ENCODE results near the gene MAIP1.

MAIP1 gene

DNA sequence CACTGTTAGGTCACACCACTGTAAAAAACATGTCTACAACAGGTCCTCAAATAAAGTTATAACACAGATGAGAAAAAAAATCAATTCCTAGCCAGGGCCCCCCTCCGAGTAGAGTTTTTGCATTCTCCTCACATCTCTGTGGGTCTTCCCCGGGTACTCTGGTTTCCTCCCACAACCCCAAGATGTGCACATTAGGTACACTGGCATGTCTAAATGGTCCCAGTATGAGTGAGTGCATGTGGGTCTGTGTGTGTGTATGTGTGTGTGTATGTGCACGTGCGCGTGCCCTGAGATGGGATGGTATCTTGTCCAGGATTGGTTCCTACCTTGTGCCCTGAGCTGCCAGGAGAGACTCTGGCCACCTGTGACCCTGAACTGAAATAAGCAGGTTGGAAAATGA, 5.0 kb upstream of the MAIP1 start:
- no peak for DNase-seq

GRCh38 chr2:199951023-199951422, 4.4 kb upstream of the MAIP1 start:
- no peak for DNase-seq

GRCh38 chr2:199955007-199955338, 409 bp upstream of the MAIP1 start:
- DNase-seq: no peak

GRCh38 chr2:199956062-199956380, 639 bp downstream of the MAIP1 start:
- no peak for DNase-seq

DNA sequence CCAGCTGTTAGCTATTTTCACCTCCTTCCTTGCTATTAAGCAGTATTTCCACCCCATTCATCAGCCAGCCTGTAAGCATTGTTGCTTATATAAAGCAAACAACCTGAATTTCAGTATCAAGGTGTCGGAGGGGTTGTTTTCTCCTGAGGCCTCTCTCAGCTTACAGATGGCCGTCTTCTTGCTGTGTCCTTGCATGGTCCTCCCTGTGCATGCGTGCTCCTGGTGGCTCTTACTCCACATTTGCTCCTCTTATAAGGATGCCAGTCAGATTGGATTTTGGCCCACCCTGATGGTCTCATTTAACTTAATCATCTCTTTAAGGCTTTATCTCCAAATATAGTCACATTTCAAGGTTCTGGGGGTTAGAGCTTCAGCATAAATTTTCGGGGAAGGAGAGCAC, 2.6 kb downstream of the MAIP1 start:
- no peak for DNase-seq

- no peak for DNase-seq
These were observed 6.8 kb downstream of the MAIP1 start for GRCh38 chr2:199962203-199962602.

DNA sequence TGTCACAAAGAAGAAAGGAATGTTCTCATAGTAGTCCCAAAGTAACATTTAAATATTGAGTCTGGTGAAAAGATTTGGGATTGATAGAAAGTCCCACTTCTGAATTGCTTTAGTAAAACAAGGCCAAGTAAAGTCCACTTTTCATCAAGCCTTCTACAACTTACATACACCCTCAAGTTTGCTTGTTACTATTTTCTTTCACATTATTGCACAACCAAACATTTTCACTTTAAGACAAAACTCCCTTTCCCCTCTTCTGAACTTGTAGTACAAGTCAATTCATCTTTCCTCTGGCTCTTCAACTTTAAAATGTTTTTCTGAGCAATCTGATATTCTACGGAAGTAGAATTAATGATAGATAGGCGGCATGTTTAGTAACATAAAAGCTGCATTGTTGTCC, 11.0 kb downstream of the MAIP1 start:
- no peak for DNase-seq

DNA sequence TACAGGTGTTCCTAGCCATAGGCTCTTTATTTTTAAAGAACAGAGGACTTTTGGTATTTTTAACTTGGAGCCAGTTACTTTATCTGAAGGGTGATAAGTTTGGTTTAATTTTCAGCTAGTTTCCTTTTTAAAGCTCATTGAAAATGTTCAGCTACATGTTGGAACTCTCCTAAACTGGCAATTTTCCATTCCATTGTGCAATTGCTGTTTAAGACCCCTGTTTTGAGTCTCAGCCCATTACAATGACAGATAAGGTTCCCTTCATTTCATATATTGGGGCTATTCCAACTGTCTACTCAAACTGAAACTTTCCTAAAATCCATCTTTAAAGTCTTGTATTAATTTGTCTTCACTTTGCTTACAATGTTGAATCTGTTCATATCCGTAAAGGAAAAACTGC, 11.6 kb downstream of the MAIP1 start:
- no peak for DNase-seq

GRCh38 chr2:199968126-199968525, 12.7 kb downstream of the MAIP1 start:
- DNase-seq: no peak

DNA sequence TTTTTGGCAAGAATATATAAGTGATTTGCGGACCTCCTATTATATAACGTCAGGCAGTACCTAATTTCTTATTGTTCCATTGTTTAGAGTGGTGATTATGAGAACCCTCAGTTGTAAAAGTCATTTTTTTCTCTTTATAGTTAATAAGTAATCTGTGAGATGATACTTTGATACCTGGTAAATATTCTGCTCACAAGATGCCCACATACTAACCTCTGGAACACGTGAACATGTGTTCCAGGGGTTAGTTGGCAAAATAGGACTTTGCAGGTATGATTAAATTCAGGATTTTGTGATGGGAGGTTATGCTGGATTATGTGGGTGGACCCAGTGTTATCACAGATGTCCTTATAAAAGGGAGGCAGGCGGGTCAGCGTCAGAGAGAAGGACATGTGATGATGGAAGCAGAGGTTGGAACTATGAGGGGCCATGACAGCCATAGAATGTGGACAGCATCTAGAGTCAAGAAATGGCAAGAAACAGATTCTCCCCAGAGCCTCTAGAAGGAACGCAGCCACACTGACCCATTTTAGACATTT, 16.8 kb downstream of the MAIP1 start:
- no peak for DNase-seq

GRCh38 chr2:199973703-199974102, 18.3 kb downstream of the MAIP1 start:
- DNase-seq: no peak

DNA sequence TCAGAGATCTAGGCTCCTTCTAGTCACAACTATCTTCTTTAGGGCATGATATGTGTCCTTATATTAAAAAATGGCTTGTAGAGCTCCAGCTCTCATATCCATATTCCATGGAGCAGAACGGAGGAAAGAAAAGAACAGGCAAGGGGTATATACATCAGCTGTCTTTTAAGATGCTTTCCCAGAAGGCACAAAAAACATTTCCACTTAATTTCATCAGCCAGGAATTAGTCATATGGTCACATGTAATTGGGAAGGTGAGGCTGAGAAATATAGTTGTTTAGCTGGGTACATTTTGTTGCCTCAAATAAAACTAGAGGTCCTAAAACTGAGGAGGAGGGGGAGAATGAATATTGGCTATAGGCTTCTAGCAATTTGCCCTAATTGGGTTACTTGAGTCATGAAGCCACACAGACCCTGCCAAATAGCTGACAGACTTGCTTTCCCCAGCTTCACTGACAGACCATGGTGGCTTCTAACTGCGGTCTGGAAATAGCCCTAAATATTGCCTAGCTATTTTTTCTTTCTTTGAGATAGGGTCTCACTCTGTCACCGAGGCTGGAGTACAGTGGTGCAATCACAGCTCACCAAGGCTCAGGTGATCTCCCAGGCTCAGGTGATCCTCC, 20.0 kb downstream of the MAIP1 start:
- no peak for DNase-seq

DNA sequence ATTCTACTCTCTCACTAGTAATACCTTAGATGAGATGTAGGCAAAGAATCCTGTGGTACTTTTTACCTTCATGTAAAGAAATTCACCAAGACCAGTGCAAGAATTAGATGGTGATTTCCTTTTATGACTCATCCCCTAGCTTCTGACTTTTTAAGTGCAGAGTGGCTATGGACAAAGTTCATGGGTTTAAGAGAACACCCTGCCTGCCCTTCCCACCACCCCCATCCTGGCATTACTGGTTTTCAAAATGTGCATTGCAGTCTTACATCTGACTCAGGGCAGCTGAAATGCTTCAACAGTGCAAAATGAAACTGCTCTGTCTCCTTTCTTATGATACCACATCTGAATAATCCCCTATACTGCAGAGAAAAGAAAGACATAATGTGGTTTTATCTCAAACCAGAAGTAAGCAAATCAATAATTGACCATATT, 22.6 kb downstream of the MAIP1 start:
- DNase-seq: no peak

DNA sequence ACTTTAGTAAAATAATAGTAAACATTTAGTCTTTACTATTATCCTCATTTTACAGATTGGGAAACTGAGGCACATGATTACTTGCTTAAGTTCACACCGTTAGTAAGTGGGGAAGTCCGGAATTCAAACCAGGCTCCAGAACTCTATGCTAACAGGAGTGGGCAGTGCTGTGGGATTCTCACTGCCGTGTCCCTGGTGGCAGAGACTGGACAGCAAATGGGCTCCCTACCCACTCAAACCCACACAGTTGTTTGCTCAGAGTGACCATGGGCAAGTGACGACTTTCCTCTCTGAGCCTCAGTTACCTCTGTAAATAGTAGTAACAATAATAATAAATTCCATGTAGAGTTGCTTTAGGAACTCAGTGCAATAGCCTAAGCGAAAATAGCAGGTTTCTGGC, 24.0 kb downstream of the MAIP1 start:
- no peak for DNase-seq

GRCh38 chr2:199979832-199980628, 24.6 kb downstream of the MAIP1 start:
- peak; percentile 82 for DNase-seq

DNA sequence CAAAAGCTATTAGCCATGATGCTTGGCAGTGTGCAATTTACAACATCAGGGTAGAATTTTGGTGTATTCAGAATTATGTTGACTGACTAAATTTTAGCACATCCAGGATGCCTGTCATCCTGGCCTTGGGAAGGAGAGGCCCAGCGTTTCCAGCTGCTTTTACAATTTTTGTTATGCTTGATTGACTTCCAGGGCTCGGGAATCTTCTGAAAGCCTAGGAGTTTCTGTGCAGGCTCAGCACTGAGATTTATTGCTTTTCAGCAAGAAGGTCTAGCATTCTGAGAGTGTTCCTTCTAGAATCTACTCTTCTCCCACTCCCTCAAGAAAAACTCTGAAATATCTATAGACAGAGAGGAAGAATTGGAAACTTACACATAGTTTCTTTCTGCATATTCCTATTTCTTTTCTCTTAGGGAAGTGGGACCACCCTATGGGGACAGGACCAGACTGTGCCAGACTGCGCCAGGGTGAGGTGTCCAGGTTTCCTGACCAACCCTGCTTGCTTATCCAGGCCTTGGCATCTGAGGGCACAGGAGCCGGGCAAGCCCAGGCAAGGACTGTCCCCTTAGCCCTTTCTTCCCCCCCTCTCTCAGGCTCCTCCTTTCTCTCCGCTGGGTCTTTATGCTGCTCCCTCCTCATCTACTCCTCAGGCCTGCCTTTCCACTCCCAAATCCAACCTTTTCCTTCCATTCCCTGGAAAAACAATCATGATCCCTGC, 26.9 kb downstream of the MAIP1 start:
- DNase-seq: no peak

DNA sequence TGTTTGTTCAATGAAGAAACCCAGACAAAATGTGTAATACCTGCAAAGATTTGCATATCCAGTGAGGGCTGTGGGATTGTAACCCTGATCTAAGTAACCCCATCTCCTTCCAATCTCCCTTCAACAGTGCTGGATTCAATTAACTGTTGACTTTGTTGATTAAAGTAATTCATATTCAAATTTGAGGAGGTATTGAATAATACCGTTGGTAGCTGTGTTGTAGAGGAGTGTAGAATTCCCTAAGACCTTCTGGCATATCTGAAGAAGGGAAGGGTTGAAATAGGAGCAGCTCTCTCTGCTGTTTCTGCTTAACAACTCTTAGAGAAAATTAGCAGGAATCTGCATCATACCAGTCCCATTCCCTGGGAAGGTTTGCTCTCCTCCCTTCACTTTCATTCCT, 28.2 kb downstream of the MAIP1 start:
- DNase-seq: no peak

DNA sequence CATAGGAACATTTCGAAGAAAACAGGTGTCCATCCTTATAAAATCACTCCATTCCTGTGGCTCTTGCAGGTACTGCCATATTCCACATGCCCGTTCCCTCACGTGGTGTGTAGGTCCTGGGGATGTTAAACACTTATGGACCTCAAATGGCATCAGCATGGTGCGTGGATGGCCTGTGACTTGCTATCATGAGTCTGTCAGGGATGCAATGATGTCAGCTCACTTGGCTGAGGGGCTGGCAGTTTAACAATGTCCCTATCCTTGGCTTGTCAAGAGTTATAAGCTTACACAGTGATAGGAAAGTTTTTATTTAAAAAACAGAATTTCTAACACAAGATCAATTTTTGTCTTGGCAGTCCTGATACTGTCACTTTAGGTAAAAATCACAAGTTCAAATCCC, 28.8 kb downstream of the MAIP1 start:
- DNase-seq: no peak

DNA sequence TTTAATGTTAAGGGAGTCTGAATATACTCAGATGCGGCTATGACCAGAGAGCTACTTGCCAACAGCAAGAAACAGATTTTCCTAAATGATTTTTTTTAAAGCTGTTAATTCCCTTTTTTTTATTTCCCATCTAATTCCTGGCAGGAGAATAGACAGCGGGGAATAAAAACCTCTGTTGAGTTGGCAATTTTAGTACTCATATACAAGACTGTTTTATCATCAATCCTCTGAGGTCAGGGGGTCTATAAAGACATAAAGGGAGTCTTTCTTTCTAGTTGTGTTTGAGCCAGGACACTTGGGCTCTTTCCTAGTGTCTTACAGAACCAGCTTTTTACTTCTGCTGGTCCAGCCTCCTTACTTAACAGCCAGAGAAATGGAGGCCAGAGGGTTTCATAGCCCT, 29.4 kb downstream of the MAIP1 start:
- DNase-seq: no peak

- DNase-seq: peak; percentile 29
These were observed 30.3 kb downstream of the MAIP1 start for GRCh38 chr2:199985625-199986207.

DNA sequence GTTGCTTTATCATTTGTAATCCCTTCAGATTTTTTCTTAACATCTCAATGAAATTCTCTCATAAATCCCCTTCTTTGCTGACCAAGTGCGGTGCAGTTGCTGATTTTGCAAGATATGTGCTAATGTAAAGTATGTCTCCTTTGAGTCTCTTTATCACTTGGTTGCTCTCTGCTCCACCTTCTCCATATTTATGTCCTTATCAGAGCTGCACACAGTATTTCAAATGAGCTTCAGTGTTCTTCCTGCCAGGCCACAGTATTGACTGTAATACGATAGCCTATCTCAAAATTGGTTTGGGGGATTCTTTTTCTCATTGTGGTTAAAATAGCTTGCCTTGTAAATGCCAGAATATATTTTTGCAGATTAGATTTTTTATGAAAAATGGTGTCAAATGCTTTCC, 32.2 kb downstream of the MAIP1 start:
- DNase-seq: no peak

DNA sequence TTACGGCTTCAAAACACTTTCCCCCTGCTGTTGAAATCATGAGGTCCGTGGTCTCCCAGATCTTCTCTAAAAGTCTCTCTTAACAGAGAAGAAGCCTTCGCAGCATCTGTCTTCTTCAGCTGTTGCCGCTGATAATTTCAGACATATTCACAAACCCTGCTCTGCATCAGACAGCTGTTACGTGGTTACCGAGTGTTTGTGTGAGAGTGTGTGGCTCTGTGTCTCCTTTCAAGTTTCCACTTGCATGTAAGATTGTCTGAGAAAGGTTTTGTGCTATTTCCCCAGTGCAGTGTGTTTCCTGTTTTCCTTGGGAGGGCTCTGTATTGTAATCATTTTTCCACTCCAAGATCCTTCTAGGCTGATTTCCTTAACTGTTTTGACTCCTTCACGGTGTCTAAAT, 32.8 kb downstream of the MAIP1 start:
- DNase-seq: no peak

GRCh38 chr2:199989822-199990221, 34.4 kb downstream of the MAIP1 start:
- no peak for DNase-seq

GRCh38 chr2:199991691-199992090, 36.3 kb downstream of the MAIP1 start:
- no peak for DNase-seq
